K562 (cell line): ENCODE results near the gene PIEZO2. TPM values are rescaled to one million over a fixed set of nuclear protein-coding genes. Genes with fewer than 3 reads are reported as not detected.

ENCODE experiments used
- ATAC-seq: fragments of 200-7000 bp; cut with Tn5 transposase; 3 replicates; pipeline ENCODE4 v1.9.1; 2020; ENCODE audit warnings: moderate library complexity
- BruUV-seq: library from RNA; stranded (reverse); fragments of 400-500 nt; replicated peaks from 2 replicates; lab custom pipeline; 2021; lab: Mats Ljungman, UMichigan
- CTCF ChIA-PET: fragments of 300-600 bp; formaldehyde crosslinking; extraction: SDS; loops from one replicate; lab custom pipeline; 2021; ENCODE audit warnings: low intra/inter-chr PET ratio; lab: Yijun Ruan, JAX
- POLR2A ChIA-PET: fragments of 300-600, 350-650 bp; sonication (Branson Sonifier 250); formaldehyde crosslinking; extraction: SDS; loops from one replicate; lab custom pipeline; 2021; ENCODE audit warnings: antibody characterized with exemption, inconsistent platforms; lab: Yijun Ruan, JAX
- DNase-seq, 4 experiments: peaks; one replicate each; pipeline versions ENCODE4 v3.0.0 to v3.0.0-alpha.2; 2011 to 2018; ENCODE audit warnings: low spot score in 3 of 4, mixed read lengths in 3 of 4; ENCODE audit errors: extremely low read depth in 1 of 4
- FAIRE-seq: peaks from 2 replicates; lab custom pipeline; 2011; peaks lifted over from hg19 to GRCh38; lab: Jason Lieb, UNC
- H2AFZ ChIP-seq: 2 replicates; pipeline ENCODE4 v1.6.0; 2011; ENCODE audit warnings: low read depth, low read length, control low read depth, inconsistent platforms
- H3K27ac ChIP-seq: fragments of 200-600 bp; 3 replicates; pipeline ENCODE4 v1.8.0; 2011; ENCODE audit warnings: low read depth, mild to moderate bottlenecking, control low read depth, inconsistent platforms, low read length, moderate library complexity, mixed read lengths; ENCODE audit errors: extremely low read depth
- H3K27me3 ChIP-seq, 2 experiments: fragments of 300-600 bp in 1 of 2; 2 replicates in 1 of 2; 3 replicates in 1 of 2; pipeline versions ENCODE4 v1.6.0 to v1.8.0; 2011; ENCODE audit warnings: inconsistent platforms in 2 of 2, low read length in 2 of 2, mild to moderate bottlenecking in 1 of 2, mixed read lengths in 1 of 2, moderate library complexity in 1 of 2; ENCODE audit not compliant: control insufficient read depth in 2 of 2, insufficient read depth in 2 of 2
- H3K36me3 ChIP-seq: fragments of 300-600 bp; 3 replicates; pipeline ENCODE4 v1.8.0; 2011; ENCODE audit warnings: mild to moderate bottlenecking, low read length, inconsistent platforms; ENCODE audit not compliant: control insufficient read depth, insufficient read depth
- H3K4me1 ChIP-seq, 2 experiments: fragments of 200-600 bp in 1 of 2; replicated peaks in 1 of 2; 2 replicates in 1 of 2; 3 replicates in 1 of 2; pipeline versions ENCODE4 v1.5.1 to v1.8.0; 2011; ENCODE audit warnings: inconsistent platforms in 2 of 2, low read length in 2 of 2, mild to moderate bottlenecking in 1 of 2, mixed read lengths in 1 of 2, moderate library complexity in 1 of 2; ENCODE audit not compliant: control insufficient read depth in 2 of 2, insufficient read depth in 2 of 2
- H3K4me2 ChIP-seq: 2 replicates; pipeline ENCODE4 v1.6.1; 2011; ENCODE audit warnings: low read length, control low read depth, inconsistent platforms, mixed read lengths; ENCODE audit not compliant: insufficient read depth
- H3K4me3 ChIP-seq: fragments of 200-600 bp; sonication (generic), shearing (Covaris generic); 2 replicates; pipeline ENCODE4 v1.5.1; 2016; ENCODE audit warnings: control low read depth, inconsistent platforms
- H3K79me2 ChIP-seq: fragments of 200-600 bp; 3 replicates; pipeline ENCODE4 v1.8.0; 2011; ENCODE audit warnings: low read length, inconsistent platforms; ENCODE audit not compliant: control insufficient read depth, insufficient read depth
- H3K9ac ChIP-seq, 2 experiments: 2 replicates each; pipeline versions ENCODE4 v1.6.0 to v1.6.1; 2011; ENCODE audit warnings: low read depth in 2 of 2, low read length in 2 of 2, control low read depth in 1 of 2, inconsistent platforms in 1 of 2, mild to moderate bottlenecking in 1 of 2, mixed read lengths in 1 of 2; ENCODE audit not compliant: insufficient read depth in 1 of 2
- H3K9me1 ChIP-seq: one replicate; pipeline ENCODE4 v1.6.0; 2011; ENCODE audit warnings: inconsistent platforms, mild to moderate bottlenecking, low read length, moderate library complexity; ENCODE audit not compliant: control insufficient read depth, insufficient read depth
- H3K9me3 ChIP-seq: replicated peaks from 2 replicates; pipeline ENCODE4 v1.5.1; 2011; ENCODE audit warnings: low read depth, low read length, inconsistent platforms; ENCODE audit not compliant: control insufficient read depth, insufficient read depth
- H4K20me1 ChIP-seq: replicated peaks from 2 replicates; pipeline ENCODE4 v1.6.1; 2011; ENCODE audit warnings: low read length, inconsistent platforms, mixed read lengths; ENCODE audit not compliant: control insufficient read depth, insufficient read depth
- GTF2A2 ChIP-seq: IDR thresholded peaks from 2 replicates; pipeline ENCODE4 v1.6.1; 2016; ENCODE audit warnings: mild to moderate bottlenecking, missing genetic modification characterization, missing compliant biosample characterization
- HOXB6 ChIP-seq: fragments of 250-450 bp; sonication (Bioruptor Pico); IDR thresholded peaks from 2 replicates; pipeline ENCODE4 v1.5.1; 2022; ENCODE audit warnings: mild to moderate bottlenecking, borderline replicate concordance
- SRSF7 ChIP-seq: fragments of 200-400 bp; formaldehyde crosslinking; optimal IDR thresholded peaks from 2 replicates; pipeline ENCODE3; 2017; ENCODE audit warnings: mild to moderate bottlenecking, low read depth, low read length
- ZKSCAN8 ChIP-seq: fragments of 200-800 bp; sonication (Bioruptor generic); IDR thresholded peaks from 2 replicates; pipeline ENCODE4 v1.6.1; 2016; ENCODE audit warnings: missing genetic modification characterization, missing compliant biosample characterization
- WGBS: fragments of 100-300 bp; shearing (Covaris generic); methylation state at CpG from one replicate; pipeline ENCODE4 v1.1.6; 2016; ENCODE audit warnings: low coverage, mixed read lengths; ENCODE audit not compliant: insufficient coverage; ENCODE audit errors: missing lambda C conversion rate; 5-methylcytosine and 5-hydroxymethylcytosine counted together
- in situ Hi-C: fragments of 300-500 bp; cut with MboI; formaldehyde crosslinking; loops from 4 replicates; pipeline ENCODE4 v1.15.0; 2018; ENCODE audit warnings: inconsistent platforms, mixed read lengths
- intact Hi-C: fragments of 100-400 bp; cut with micrococcal nuclease; formaldehyde crosslinking; loops from 2 replicates; pipeline ENCODE4 v1.14.2; 2022
- polyA plus RNA-seq, 8 experiments: library from polyadenylated mRNA; depleted of rRNA in 4 of 8; stranded (reverse) in 5 of 8; unstranded in 3 of 8; fragments of >200 nt; fragmentation: Nextera tagmentation in 2 of 8; fragmentation: Illumina TruSeq in 1 of 8; extraction: Ambion mirVana in 2 of 8; extraction: Trizol in 1 of 8; gene quantifications; 2 replicates each; pipeline versions ENCODE4 v1.2.1 to v1.2.3, GENCODE V29; 2011 to 2014; ENCODE audit warnings: inconsistent platforms in 1 of 8, missing spikeins in 1 of 8
- total RNA-seq, 7 experiments: library from RNA; depleted of rRNA in 6 of 7; stranded (reverse); fragments of >200 nt in 6 of 7; fragmentation: Illumina TruSeq in 2 of 7; extraction: Trizol in 2 of 7; gene quantifications; 2 replicates each; pipeline versions ENCODE4 v1.2.1 to v1.2.3, GENCODE V29; 2011 to 2021; ENCODE audit warnings: low replicate concordance in 1 of 7
- TF ChIP-seq, protein P1 (sequence below): IDR thresholded peaks from 2 replicates; pipeline ENCODE4 v1.6.1; 2011; ENCODE audit warnings: borderline replicate concordance, low read depth, mild to moderate bottlenecking, moderate library complexity, low read length; ENCODE audit not compliant: insufficient read depth, poor library complexity, severe bottlenecking

Gene PIEZO2
- total and polyA plus RNA-seq, 9 of the 15 experiments (the other 6 are each of a cell fraction or from before 2014, with no cell fraction given) = 0.54 to 4.1 (median 2.0) TPM

DNA sequence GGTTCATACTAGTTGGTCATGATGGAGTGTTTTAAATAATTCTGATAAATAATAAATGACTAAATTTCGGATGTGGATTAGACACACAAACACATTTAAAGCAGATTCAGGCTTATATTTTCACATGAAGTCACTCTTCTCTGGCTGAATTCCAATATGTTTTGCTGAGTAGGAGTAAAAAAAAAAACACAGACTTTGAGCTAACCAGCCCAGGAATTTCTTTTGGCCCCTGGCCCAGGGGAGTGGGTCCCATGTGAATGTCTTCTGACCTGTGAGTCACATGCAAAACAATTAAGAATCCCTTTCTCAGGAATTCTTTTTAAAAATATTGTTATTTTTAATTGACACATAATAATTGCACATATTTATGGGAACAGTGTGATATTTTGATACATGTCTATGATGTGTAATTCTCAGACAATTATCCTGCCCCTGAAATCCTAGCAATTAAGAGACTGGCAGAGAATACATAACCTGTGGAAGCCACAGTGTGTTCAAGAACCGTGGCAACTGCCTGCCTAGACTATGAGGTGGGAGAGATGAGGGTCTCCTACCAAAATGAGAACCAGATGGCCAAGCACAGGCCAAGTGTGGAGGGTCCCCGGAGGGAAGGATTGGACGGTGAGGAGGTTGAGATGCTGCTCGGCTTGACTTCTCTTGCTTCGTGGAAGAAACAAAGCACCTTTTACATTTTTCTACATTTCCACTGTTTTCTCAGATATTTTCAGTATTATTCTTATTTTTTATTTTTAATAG, 236.4 kb downstream of the PIEZO2 start:
- ChIA-PET POLR2A (no interaction called here), CTCF (no interaction called here)
- Histone ChIP-seq H3K27ac (no peak overlapping the region), H3K4me2 (no peak overlapping the region), H3K9me3 (no peaks in the 10 kb centered on the region), H4K20me1 (no peaks in the 10 kb centered on the region), H3K9me1 (no peaks in the 10 kb centered on the region), H2AFZ (no peak overlapping the region), H3K36me3 (no peaks in the 10 kb centered on the region), H3K27me3 (no peaks in the 10 kb centered on the region), H3K9ac (no peak overlapping the region), H3K4me3 (no peak overlapping the region), H3K79me2 (no peaks in the 10 kb centered on the region), H3K4me1 (no peaks in the 10 kb centered on the region; a peak in 1 of 5 replicates)
- FAIRE-seq = no peak
- no peak for TF ChIP-seq ZKSCAN8 (CRISPR knock-in tag)
- no peak for TF ChIP-seq GTF2A2 (tag)
- TF ChIP-seq, protein P1, sequence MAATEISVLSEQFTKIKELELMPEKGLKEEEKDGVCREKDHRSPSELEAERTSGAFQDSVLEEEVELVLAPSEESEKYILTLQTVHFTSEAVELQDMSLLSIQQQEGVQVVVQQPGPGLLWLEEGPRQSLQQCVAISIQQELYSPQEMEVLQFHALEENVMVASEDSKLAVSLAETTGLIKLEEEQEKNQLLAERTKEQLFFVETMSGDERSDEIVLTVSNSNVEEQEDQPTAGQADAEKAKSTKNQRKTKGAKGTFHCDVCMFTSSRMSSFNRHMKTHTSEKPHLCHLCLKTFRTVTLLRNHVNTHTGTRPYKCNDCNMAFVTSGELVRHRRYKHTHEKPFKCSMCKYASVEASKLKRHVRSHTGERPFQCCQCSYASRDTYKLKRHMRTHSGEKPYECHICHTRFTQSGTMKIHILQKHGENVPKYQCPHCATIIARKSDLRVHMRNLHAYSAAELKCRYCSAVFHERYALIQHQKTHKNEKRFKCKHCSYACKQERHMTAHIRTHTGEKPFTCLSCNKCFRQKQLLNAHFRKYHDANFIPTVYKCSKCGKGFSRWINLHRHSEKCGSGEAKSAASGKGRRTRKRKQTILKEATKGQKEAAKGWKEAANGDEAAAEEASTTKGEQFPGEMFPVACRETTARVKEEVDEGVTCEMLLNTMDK = no peak
- TF ChIP-seq SRSF7 = no peak
- no peak for TF ChIP-seq HOXB6 (CRISPR knock-in tag)
- BruUV-seq = no TSS peak
- intact Hi-C loops (no loop called here), in situ Hi-C loops (loop anchor here (5.0 kb wide), 1 partner anchor 1169 kb away; no protein-coding TSS in a partner anchor)
- DNase-seq = no peak
- 4% methylated on average over 6 of the region's 6 CpGs for WGBS
- no peak for ATAC-seq
